Occipital lobe (tissue), 2 donors: ENCODE data around the gene BLZF1. TPM values are rescaled to one million over a fixed set of nuclear protein-coding genes. Genes with fewer than 3 reads are reported as not detected.
A peak's percentile ranks its signal among the peaks of the same experiment; 100 is the strongest.
"Not testable (repeated sequence)": the region's sequence is repeated elsewhere in the genome, so short reads cannot be mapped to it uniquely, and the experiment has no call there.

Experiments used
- DNase-seq: peaks from one replicate; lab custom pipeline; 2025; lab: John Stamatoyannopoulos, UW
- total RNA-seq: library from RNA; depleted of rRNA; stranded (reverse); fragments of >200 nt; gene quantifications from one replicate; pipeline ENCODE4 v1.2.3, GENCODE V29; 2014

Gene BLZF1
- total RNA-seq, 1 donor from 2014 or later = 37.3 TPM

GRCh38 chr1:169348383-169349036, 19.5 kb upstream of the BLZF1 start:
- DNase-seq = no peak

- DNase-seq = no peak
These were observed 7.6 kb upstream of the BLZF1 start for GRCh38 chr1:169360415-169360814.

- DNase-seq = no peak
These were observed 6.7 kb upstream of the BLZF1 start for GRCh38 chr1:169361281-169361680.

GRCh38 chr1:169363046-169363730, 4.8 kb upstream of the BLZF1 start:
- DNase-seq = no peak

- no peak for DNase-seq
These were observed 3.0 kb upstream of the BLZF1 start for GRCh38 chr1:169364948-169365347.

GRCh38 chr1:169367096-169367685, 804 bp upstream of the BLZF1 start:
- DNase-seq = no peak

- no peak for DNase-seq
These were observed 393 bp downstream of the BLZF1 start for GRCh38 chr1:169368406-169368769.

GRCh38 chr1:169371404-169371803, 3.4 kb downstream of the BLZF1 start:
- DNase-seq = no peak

GRCh38 chr1:169381162-169381561, 13.2 kb downstream of the BLZF1 start:
- no peak for DNase-seq

GRCh38 chr1:169383449-169383848, 15.5 kb downstream of the BLZF1 start:
- no peak for DNase-seq

GRCh38 chr1:169387399-169387798, 19.4 kb downstream of the BLZF1 start:
- DNase-seq = no peak

- DNase-seq = no peak
These were observed 22.3 kb downstream of the BLZF1 start for GRCh38 chr1:169390303-169390702.

GRCh38 chr1:169392406-169392805, 24.4 kb downstream of the BLZF1 start:
- no peak for DNase-seq

- no peak for DNase-seq
These were observed 28.0 kb downstream of the BLZF1 start for GRCh38 chr1:169395955-169396354.

- DNase-seq = not testable (repeated sequence)
These were observed 34.6 kb downstream of the BLZF1 start for GRCh38 chr1:169402578-169402977.

GRCh38 chr1:169408340-169408739, 40.3 kb downstream of the BLZF1 start:
- DNase-seq = not testable (repeated sequence)

GRCh38 chr1:169414952-169415351, 47.0 kb downstream of the BLZF1 start:
- no peak for DNase-seq

- DNase-seq = no peak
These were observed 53.3 kb downstream of the BLZF1 start for GRCh38 chr1:169421309-169421708.

- DNase-seq = no peak
These were observed 58.2 kb downstream of the BLZF1 start for GRCh38 chr1:169426174-169426705.

GRCh38 chr1:169427081-169427641, 59.2 kb downstream of the BLZF1 start, which contains the start of gene CCDC181:
TSS of gene CCDC181 (minus strand) at chr1:169427474. CDS start at chr1:169424927, 2,547 bp downstream.
- DNase-seq = peak; percentile 73
